HG02970 (cell line): Measurements from ENCODE around the gene LPIN1.

Experiments used
- ATAC-seq: cut with Tn5 transposase; IDR thresholded peaks from one replicate; pipeline ENCODE4 v1.9.1; 2021; ENCODE audit warnings: mild to moderate bottlenecking, moderate library complexity, moderate number of reproducible peaks; ENCODE audit not compliant: unreplicated experiment, low FRiP score

The LPIN1 gene

GRCh38 chr2:11778416-11778815 lies 32.0 kb downstream of the LPIN1 start:
- ATAC-seq, result no peak

- ATAC-seq, result peak; percentile 76
Measured at GRCh38 chr2:11778923-11779757, 32.7 kb downstream of the LPIN1 start.

- ATAC-seq, result no peak
Measured at GRCh38 chr2:11781602-11782001, 35.2 kb downstream of the LPIN1 start.

GRCh38 chr2:11784280-11784679 lies 37.8 kb downstream of the LPIN1 start:
- ATAC-seq, result no peak

GRCh38 chr2:11784747-11785610 lies 38.5 kb downstream of the LPIN1 start:
- ATAC-seq, result no peak

- no peak for ATAC-seq
Measured at GRCh38 chr2:11785611-11785940, 39.1 kb downstream of the LPIN1 start.

- ATAC-seq, result no peak
Measured at GRCh38 chr2:11786191-11786590, 39.8 kb downstream of the LPIN1 start.

GRCh38 chr2:11786592-11786991 lies 40.2 kb downstream of the LPIN1 start:
- ATAC-seq, result no peak

GRCh38 chr2:11787991-11788390 lies 41.6 kb downstream of the LPIN1 start:
- no peak for ATAC-seq

GRCh38 chr2:11788461-11789124 lies 42.2 kb downstream of the LPIN1 start:
- ATAC-seq, result no peak

- ATAC-seq, result no peak
Measured at GRCh38 chr2:11789243-11789642, 42.8 kb downstream of the LPIN1 start.

GRCh38 chr2:11790228-11790627 lies 43.8 kb downstream of the LPIN1 start:
- no peak for ATAC-seq

- no peak for ATAC-seq
Measured at GRCh38 chr2:11795590-11795989, 49.2 kb downstream of the LPIN1 start.

GRCh38 chr2:11796190-11797171 lies 50.0 kb downstream of the LPIN1 start:
- no peak for ATAC-seq

- ATAC-seq, result no peak
Measured at GRCh38 chr2:11797846-11798245, 51.4 kb downstream of the LPIN1 start.

GRCh38 chr2:11798701-11799435 lies 52.4 kb downstream of the LPIN1 start:
- ATAC-seq, result no peak

GRCh38 chr2:11799826-11800225 lies 53.4 kb downstream of the LPIN1 start:
- no peak for ATAC-seq

GRCh38 chr2:11802782-11803191 lies 56.4 kb downstream of the LPIN1 start:
- ATAC-seq, result no peak

- ATAC-seq, result no peak
Measured at GRCh38 chr2:11805024-11805423, 58.6 kb downstream of the LPIN1 start.
